ENCODE data around the gene MFAP2.
A peak's percentile ranks its signal among the peaks of the same experiment; 100 is the strongest.

MFAP2 gene

GRCh38 chr1:16926491-16927073 lies 53.8 kb downstream of the MFAP2 start:
- DNase-seq: peak; percentile 84

- no peak for DNase-seq
Measured at GRCh38 chr1:16925635-16926490, 54.6 kb downstream of the MFAP2 start.

GRCh38 chr1:16924919-16925477 lies 55.4 kb downstream of the MFAP2 start:
- DNase-seq: no peak

Data from NCI-H1417 treated with DMSO at 0.1 percent for 48 hours (cell line).